HG02642 (cell line): Measurements from ENCODE around the gene FAM114A1.
"Not testable (repeated sequence)": the region's sequence is repeated elsewhere in the genome, so short reads cannot be mapped to it uniquely, and the experiment has no call there.

Source experiments
- ATAC-seq: cut with Tn5 transposase; IDR thresholded peaks from one replicate; pipeline ENCODE4 v1.9.1; 2021; ENCODE audit warnings: mild to moderate bottlenecking; ENCODE audit not compliant: unreplicated experiment, poor library complexity

Gene FAM114A1

GRCh38 chr4:38957893-38958292 lies 90.3 kb downstream of the FAM114A1 start:
- no peak for ATAC-seq

- ATAC-seq, result no peak
These were observed 91.0 kb downstream of the FAM114A1 start for GRCh38 chr4:38958453-38959190.

DNA sequence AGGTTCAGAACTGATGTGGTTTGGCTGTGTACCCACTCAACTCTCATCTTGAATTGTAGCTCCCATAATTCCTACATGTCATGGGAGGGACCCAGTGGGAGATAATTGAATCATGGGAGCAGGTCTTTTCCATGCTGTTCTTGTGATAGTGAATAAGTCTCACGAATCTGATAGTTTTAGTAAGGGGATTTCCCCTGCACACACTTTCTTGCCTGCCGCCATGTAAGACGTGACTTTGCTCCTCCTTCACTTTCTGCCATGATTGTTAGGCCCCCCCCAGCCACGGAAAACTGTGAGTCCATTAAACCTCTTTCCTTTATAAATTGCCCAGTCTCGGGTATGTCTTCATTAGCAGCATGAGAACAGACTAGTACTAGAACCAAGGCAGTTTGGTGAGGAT lies 91.6 kb downstream of the FAM114A1 start:
- ATAC-seq, result not testable (repeated sequence)

- no peak for ATAC-seq
These were observed 97.6 kb downstream of the FAM114A1 start for GRCh38 chr4:38964942-38965775.

DNA sequence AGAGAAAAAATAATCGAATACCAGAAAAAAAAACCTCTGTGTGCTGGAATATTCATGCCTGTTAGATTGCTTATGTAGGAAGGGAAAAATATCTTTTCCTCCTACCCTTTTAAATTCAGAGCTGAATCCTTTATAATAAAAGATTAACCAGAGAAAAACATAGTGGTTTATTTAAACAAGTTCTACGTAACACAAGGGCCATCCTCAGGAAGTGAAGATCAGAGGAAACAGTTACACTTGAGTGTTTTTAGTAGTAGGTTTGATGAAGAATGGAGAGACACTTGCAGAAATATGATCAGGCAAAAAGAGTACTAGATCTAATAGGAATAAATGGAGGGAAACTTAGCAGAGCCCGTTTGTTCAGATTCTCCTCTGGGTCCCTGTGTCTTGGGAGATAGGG lies 98.3 kb downstream of the FAM114A1 start:
- ATAC-seq, result no peak

- no peak for ATAC-seq
These were observed 99.9 kb downstream of the FAM114A1 start for GRCh38 chr4:38967260-38968095.

DNA sequence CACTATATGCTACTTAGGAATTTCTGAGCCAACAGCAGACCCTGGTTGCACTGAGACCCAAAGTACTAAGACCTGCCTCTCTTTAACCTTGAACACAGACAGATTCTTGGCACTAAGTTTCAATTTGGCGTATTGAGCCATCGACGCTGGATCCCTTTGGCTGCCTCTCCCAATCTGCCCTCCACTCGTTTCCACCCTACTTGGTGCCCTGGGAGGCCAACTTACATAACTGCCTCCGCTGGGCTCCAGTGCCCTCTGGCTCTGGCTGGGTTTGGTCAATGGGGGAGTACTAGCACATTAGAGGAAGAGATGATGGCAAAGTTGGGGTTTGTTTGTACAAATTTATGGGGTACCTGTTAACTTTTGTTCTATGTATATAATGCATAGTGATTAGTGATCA lies 101.1 kb downstream of the FAM114A1 start:
- ATAC-seq, result no peak

GRCh38 chr4:38976308-38976707 lies 108.7 kb downstream of the FAM114A1 start:
- ATAC-seq, result no peak

DNA sequence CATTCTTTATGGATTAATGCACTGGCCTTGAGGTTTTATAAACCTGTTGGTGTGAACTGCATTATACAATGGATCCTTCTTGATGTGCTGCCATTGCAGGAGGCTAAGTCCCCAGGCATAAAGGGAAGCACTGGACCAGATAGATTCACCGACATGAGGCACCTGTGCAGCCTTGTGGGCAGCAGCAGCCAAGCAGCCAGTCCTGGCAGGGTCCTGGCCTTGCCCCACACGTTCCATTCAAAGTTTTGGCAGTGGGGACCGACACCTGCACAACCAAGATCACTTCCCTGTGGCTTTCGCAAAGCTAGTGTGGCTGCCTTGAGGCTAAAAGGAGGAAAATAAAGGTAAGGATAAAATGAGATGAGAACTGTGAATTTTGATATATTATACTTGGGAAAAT lies 111.5 kb downstream of the FAM114A1 start:
- no peak for ATAC-seq

DNA sequence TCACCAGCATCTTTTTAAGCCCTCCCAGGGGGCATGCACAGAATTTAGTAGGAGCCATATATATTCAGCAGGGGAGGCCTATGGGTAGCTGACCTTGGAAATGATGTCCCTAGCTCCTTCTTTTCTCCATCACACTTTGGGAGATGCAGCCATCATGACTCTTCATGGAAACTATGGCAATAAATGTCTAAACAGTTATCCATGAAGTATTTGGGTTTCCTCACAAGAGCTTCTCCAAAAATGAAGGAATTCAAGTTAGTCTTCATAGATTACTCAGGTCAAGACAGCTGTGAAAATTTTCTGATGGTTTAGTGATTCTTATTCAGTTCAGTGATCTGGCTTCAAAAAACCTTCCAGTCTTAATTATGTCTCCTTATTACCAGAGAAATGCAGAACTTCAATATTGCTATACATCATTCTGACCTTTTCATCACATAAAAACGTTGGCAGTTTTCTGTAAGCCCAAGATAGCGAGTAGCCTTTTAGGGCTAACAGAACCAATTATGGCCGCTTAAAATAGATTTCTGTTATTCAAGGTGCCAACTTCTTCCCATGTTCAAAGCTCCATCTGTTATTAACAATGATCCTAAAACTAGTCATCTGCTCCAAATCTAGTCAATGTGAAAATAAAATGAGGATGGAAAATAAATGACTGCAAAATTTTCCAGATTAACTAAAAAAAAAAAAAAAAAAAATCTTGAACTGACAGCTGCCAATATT lies 112.1 kb downstream of the FAM114A1 start:
- no peak for ATAC-seq

DNA sequence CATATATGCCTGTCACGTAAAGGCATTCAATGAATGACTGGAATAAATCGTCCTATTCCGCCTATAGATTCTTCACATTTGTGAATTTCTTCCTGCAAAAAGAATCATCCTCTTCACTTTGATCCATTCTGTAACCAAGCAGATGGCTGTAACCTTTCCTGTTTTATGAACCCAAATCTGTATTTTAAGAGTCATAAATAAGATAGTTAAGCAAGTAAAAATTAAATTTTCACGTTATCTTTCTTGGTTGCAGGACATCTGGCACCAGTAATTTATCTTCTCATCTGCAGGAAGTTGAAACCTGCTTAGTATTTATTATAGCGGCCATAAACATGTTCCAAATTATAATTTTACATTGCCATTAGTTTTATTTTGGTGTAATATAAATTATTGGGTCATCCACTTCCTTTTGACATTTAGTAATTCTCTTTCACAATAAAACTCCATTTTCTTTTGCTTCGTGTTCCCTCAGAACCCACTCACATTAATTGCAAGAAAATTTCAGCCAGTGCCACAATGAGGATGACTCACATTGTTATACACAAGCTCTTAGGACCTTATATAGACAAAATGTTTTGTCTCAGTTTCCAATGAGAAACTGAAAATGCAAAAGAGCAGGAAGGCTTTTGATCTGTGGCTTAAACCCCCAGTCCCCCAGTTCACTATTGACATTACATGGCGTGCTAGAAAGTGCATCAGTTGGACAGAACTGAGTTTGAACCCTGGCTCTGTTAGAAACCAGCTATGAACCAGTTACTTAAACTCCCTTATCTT lies 113.5 kb downstream of the FAM114A1 start:
- ATAC-seq, result no peak

GRCh38 chr4:38982361-38983095 lies 114.9 kb downstream of the FAM114A1 start:
- no peak for ATAC-seq

- ATAC-seq, result no peak
These were observed 115.7 kb downstream of the FAM114A1 start for GRCh38 chr4:38983291-38983690.

DNA sequence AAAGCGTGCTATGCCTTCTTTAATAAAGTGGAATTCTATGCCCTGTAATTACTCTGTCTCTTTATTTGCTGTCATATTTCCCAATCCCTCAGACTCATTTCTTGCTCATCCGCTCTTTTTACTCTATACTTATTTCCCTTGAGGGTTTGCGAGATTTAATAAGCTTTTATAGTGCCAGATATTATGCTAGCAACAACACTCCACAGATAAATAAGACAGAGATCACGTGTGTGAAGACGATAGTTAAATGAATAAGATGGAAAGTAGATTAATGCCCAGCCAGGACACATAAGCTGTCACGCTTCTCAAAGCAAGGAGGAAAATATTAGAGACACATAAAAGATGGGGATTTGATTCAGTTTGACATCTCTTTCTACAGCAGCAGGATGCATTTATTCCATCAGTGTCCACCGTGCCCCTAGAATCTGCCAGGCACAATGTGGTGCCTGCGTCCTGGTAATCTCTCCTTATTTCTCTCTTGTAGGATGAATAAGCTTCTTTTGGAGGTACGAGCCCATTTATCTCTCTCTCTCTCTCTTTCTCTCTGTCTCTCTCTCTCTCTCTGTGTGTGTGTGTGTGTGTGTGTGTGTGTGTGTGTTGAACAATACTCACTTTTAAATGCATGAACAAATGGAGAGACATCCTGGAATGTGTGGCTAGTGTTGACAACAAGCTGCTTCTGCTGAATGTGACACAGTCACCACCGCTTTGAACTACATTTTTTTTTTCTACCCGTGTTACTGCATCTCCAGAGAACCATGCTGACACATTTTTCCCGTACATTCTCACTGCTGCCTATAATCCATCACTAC lies 116.4 kb downstream of the FAM114A1 start:
- no peak for ATAC-seq

GRCh38 chr4:38985410-38986100 lies 117.9 kb downstream of the FAM114A1 start:
- ATAC-seq, result no peak

DNA sequence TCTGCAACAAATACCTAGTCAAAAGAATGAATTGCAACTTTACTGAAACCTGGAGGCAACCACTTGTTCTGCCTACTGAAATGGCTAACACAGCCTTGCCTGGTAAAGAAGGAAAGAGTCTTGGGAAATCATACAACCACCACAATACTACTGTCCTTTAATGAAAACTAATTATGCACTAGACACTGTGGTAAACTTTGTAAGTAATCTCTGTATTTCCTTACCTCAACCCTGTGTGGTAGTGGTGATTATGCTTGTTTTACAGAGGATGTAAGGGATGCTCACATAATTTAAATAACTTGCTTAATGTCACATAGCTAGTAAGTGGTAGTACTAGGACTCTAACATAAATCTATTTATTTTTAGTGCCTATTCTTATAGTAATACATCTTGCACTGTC lies 119.9 kb downstream of the FAM114A1 start:
- no peak for ATAC-seq

- not testable (repeated sequence) for ATAC-seq
These were observed 120.7 kb downstream of the FAM114A1 start for GRCh38 chr4:38988353-38988752.
